Endodermal cell (in vitro differentiated cells): ENCODE measurements around the gene DIRAS2. TPM values are rescaled to one million over a fixed set of nuclear protein-coding genes. Genes with fewer than 3 reads are reported as not detected.

Source experiments
- DNase-seq: peaks from one replicate; pipeline ENCODE4 v3.0.0-alpha.2; 2017
- H3K27ac ChIP-seq: 2 replicates; pipeline ENCODE4 v1.5.1; 2013; ENCODE audit warnings: mild to moderate bottlenecking, low read depth, low read length, moderate library complexity
- H3K27me3 ChIP-seq: 2 replicates; pipeline ENCODE4 v1.6.1; 2013; ENCODE audit warnings: mild to moderate bottlenecking, low read length, moderate library complexity; ENCODE audit not compliant: insufficient read depth, control insufficient read depth, poor library complexity, severe bottlenecking
- H3K36me3 ChIP-seq: 2 replicates; pipeline ENCODE4 v1.7.0; 2013; ENCODE audit warnings: mild to moderate bottlenecking, low read length, moderate library complexity; ENCODE audit not compliant: control insufficient read depth, insufficient read depth
- H3K4me1 ChIP-seq: one replicate; pipeline ENCODE4 v1.7.0; 2013; ENCODE audit warnings: low read length; ENCODE audit not compliant: control insufficient read depth, insufficient read depth
- H3K4me3 ChIP-seq: 2 replicates; pipeline ENCODE4 v1.5.1; 2013; ENCODE audit warnings: mild to moderate bottlenecking, low read length, moderate library complexity
- H3K9ac ChIP-seq: 2 replicates; pipeline ENCODE4 v1.6.1; 2013; ENCODE audit warnings: mild to moderate bottlenecking, low read length, moderate library complexity; ENCODE audit not compliant: poor library complexity, severe bottlenecking; ENCODE audit errors: extremely low read depth
- H3K9me3 ChIP-seq: 2 replicates; pipeline ENCODE4 v1.6.1; 2013; ENCODE audit warnings: mild to moderate bottlenecking, low read length, moderate library complexity; ENCODE audit not compliant: control insufficient read depth
- H3K27ac Mint-ChIP-seq: 2 replicates; pipeline ENCODE4 v1.8.0; 2020; ENCODE audit warnings: mixed read lengths
- H3K27me3 Mint-ChIP-seq: 2 replicates; pipeline ENCODE4 v1.8.0; 2021; ENCODE audit warnings: mild to moderate bottlenecking, mixed read lengths; ENCODE audit not compliant: insufficient read depth
- H3K36me3 Mint-ChIP-seq: 2 replicates; pipeline ENCODE4 v1.8.0; 2020; ENCODE audit warnings: low read depth, mixed read lengths
- H3K4me1 Mint-ChIP-seq: 2 replicates; pipeline ENCODE4 v1.8.0; 2020; ENCODE audit warnings: mixed read lengths
- H3K4me3 Mint-ChIP-seq: 2 replicates; pipeline ENCODE4 v1.8.0; 2020; ENCODE audit warnings: mild to moderate bottlenecking, moderate library complexity, mixed read lengths
- H3K9me3 Mint-ChIP-seq: 2 replicates; pipeline ENCODE4 v1.8.0; 2020; ENCODE audit warnings: mild to moderate bottlenecking, mixed read lengths
- CTCF ChIP-seq: fragments of 200-600 bp; sonication (generic); conservative IDR thresholded peaks from 2 replicates; pipeline ENCODE4 v1.5.0; 2021; ENCODE audit warnings: antibody characterized with exemption, mild to moderate bottlenecking
- WGBS, 2 experiments: methylation state at CpG; one replicate each; pipeline versions ENCODE4 v1.1.5 to v1.1.7; 2013; ENCODE audit warnings: missing lambda C conversion rate in 2 of 2, mixed read lengths in 1 of 2; ENCODE audit not compliant: insufficient coverage in 1 of 2, insufficient read length in 1 of 2; 5-methylcytosine and 5-hydroxymethylcytosine counted together
- total RNA-seq, 2 donors: library from RNA; stranded (reverse); fragmentation: NEBNext Ultra II Directional in 1 of 2; extraction: Animal tissue kit (Norgen Biotek cat#: 25700) in 1 of 2; gene quantifications; 2 replicates in 1 of 2; 3 replicates in 1 of 2; pipeline ENCODE4 v1.2.1, GENCODE V29; 2021

The DIRAS2 gene
- total RNA-seq, 2 donors from 2014 or later: 0.07 TPM; not detected in 1

GRCh38 chr9:90632647-90633207 lies 9.9 kb downstream of the DIRAS2 start:
- Histone ChIP-seq H3K27me3 (peaks cover 9% of the 10 kb centered on the region), H3K4me1 (no peaks in the 10 kb centered on the region), H3K36me3 (no peaks in the 10 kb centered on the region), H3K4me3 (no peak overlapping the region), H3K9me3 (no peaks in the 10 kb centered on the region), H3K9ac (no peak overlapping the region), H3K27ac (no peak overlapping the region)
- Mint-ChIP-seq H3K9me3 (no peaks in the 10 kb centered on the region), H3K4me1 (no peaks in the 10 kb centered on the region), H3K4me3 (no peak overlapping the region), H3K36me3 (no peaks in the 10 kb centered on the region), H3K27me3 (peaks cover 2% of the 10 kb centered on the region), H3K27ac (no peak overlapping the region)
- DNase-seq: no peak
- TF ChIP-seq CTCF: no peak
- WGBS, 2 experiments: 87 to 93% methylated on average over 7 to 8 of the region's 8 CpGs

GRCh38 chr9:90631964-90632363 lies 10.7 kb downstream of the DIRAS2 start:
- H3K4me3 ChIP-seq: no peak overlapping the region
- H3K36me3 ChIP-seq: no peaks in the 10 kb centered on the region
- H3K4me1 ChIP-seq: no peaks in the 10 kb centered on the region
- H3K4me1 Mint-ChIP-seq: no peaks in the 10 kb centered on the region
- no peaks in the 10 kb centered on the region for H3K9me3 ChIP-seq
- no peak overlapping the region for H3K4me3 Mint-ChIP-seq
- H3K27ac Mint-ChIP-seq: no peak overlapping the region
- 77% methylated on average over 1 of the region's 1 CpG; no CpG with 5 or more reads in 1 of the 2 experiments for whole genome bisulfite sequencing, 2 experiments
- H3K27me3 Mint-ChIP-seq: peaks cover 2% of the 10 kb centered on the region
- no peaks in the 10 kb centered on the region for H3K36me3 Mint-ChIP-seq
- no peak overlapping the region for H3K9ac ChIP-seq
- no peaks in the 10 kb centered on the region for H3K9me3 Mint-ChIP-seq
- TF ChIP-seq CTCF: no peak
- H3K27ac ChIP-seq: no peak overlapping the region
- peaks cover 9% of the 10 kb centered on the region for H3K27me3 ChIP-seq
- DNase-seq: no peak

GRCh38 chr9:90629991-90630390 lies 12.6 kb downstream of the DIRAS2 start:
- Histone ChIP-seq H3K27me3 (peaks cover 9% of the 10 kb centered on the region), H3K9me3 (no peaks in the 10 kb centered on the region), H3K4me1 (no peaks in the 10 kb centered on the region), H3K4me3 (no peak overlapping the region), H3K27ac (no peak overlapping the region), H3K9ac (no peak overlapping the region), H3K36me3 (no peaks in the 10 kb centered on the region)
- Mint-ChIP-seq H3K27me3 (peaks cover 2% of the 10 kb centered on the region), H3K4me1 (no peaks in the 10 kb centered on the region), H3K9me3 (no peaks in the 10 kb centered on the region), H3K36me3 (no peaks in the 10 kb centered on the region), H3K4me3 (no peak overlapping the region), H3K27ac (no peak overlapping the region)
- WGBS, 2 experiments: 90 to 91% methylated on average over 2 to 3 of the region's 3 CpGs
- DNase-seq: no peak
- no peak for TF ChIP-seq CTCF
